Measurements from ENCODE around the gene KCTD3.
A peak's percentile ranks its signal among the peaks of the same experiment; 100 is the strongest.

Gene KCTD3

GRCh38 chr1:215651867-215652266 is 84.8 kb downstream of the KCTD3 start:
- no peak for DNase-seq (ENCODE audit: low read depth in 2 of 2)

DNA sequence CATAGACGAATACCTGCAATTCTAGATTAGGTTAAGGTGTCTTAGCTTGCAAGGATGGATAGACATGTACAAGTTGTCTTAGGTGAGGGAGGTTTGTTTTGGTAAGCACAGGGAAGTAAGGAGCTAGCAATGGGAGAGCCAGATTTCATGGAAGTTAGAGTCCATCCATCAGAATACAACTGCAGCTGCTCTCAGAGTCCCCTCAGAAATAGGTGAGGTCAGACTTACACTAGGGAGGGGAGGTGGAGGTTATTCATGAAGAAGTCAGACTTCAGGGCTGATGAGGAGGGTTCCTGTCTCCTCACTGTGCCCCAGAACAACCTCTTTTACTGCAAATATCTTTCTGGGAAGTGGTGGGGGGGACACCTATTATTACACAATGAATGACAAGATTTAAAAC is 85.3 kb downstream of the KCTD3 start:
- DNase-seq (ENCODE audit: low read depth in 2 of 2) = no peak

GRCh38 chr1:215657047-215657446 is 89.9 kb downstream of the KCTD3 start:
- DNase-seq (ENCODE audit: low read depth in 2 of 2) = no peak

DNA sequence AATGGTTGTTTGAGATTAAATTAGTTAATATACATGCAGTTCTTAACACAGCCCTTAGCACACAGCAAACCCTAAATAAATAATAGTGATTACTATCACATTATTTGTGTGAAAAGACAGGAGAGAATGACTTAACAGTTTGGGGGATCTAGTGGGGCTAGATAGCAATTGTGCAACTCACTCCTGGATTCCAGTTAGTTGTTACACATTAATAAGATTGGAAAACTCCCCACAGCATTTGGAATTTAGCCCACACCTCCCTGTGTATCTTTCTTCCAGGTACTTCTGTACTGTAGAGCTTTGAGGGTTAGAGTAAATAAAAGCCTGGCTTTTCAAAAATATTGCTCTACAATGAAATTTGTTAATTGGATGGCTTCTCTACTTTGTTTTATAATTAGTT is 93.2 kb downstream of the KCTD3 start:
- DNase-seq (ENCODE audit: low read depth in 2 of 2) = no peak

DNA sequence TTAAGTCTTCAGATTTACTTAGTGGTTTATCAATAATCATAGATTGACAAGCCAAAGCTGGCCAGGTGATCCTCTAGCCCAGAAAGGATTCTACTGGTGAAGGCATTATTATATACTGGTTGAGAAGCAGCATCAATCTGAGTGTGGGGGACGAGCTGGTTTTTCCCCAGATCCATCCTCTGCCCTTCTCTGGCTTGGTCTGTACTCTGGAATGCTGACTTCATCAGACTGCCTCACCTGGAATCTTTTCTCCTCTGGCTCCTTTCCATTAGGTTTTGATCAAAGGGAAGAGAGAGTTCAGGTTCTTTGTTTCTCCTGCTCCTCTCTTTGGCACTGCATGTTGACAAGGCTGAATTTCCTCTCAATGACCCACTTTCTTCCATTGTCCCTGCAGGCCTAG is 93.9 kb downstream of the KCTD3 start:
- no peak for DNase-seq (ENCODE audit: low read depth in 2 of 2)

GRCh38 chr1:215665215-215665614 is 98.1 kb downstream of the KCTD3 start:
- DNase-seq (ENCODE audit: low read depth in 2 of 2) = peak in 1 of 2 donors; percentile 13

- no peak for DNase-seq (ENCODE audit: low read depth in 2 of 2)
These were observed 100.7 kb downstream of the KCTD3 start for GRCh38 chr1:215667761-215668160.

GRCh38 chr1:215669806-215670491 is 102.8 kb downstream of the KCTD3 start:
- no peak for DNase-seq (ENCODE audit: low read depth in 2 of 2)

Measured in stimulated activated CD8-positive, alpha-beta memory T cell treated with anti-CD3 and anti-CD28 coated beads, Interleukin-15, amount 100 ng/mL, for 48 hours (primary cell).